ENCODE data around the gene RTKN.
A peak's percentile ranks its signal among the peaks of the same experiment; 100 is the strongest.
"Not testable (repeated sequence)": the region's sequence is repeated elsewhere in the genome, so short reads cannot be mapped to it uniquely, and the experiment has no call there.

The RTKN gene

DNA sequence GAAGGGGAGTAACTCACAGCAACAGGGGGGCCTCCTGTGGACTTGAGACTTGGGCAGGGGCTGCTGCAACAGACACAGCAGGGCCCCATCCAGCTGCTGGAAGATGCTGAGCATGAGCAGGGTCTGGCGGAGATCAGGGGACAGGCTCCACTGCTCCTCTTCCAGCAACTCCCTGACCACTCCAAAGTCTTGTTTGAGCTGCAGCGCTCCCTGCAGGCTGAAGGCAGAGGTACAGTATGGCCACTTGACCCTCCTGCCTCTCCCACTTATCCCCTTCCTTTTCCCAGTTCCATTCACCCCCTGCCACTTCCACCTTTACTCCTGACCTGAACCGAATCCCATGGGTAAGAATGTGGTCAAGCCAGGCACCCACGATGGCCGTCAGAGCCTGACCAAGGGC lies 33.2 kb upstream of the RTKN start:
- Histone ChIP-seq H3K4me1 (ENCODE audit: control insufficient read depth, insufficient read depth, low read length) (peaks cover 13% of the 10 kb centered on the region), H3K36me3 (ENCODE audit: control insufficient read depth, insufficient read depth, low read length) (peaks cover 15% of the 10 kb centered on the region), H3K4me3 (ENCODE audit: insufficient read depth, low read depth, low read length) (no peak overlapping the region), H3K27me3 (ENCODE audit: control insufficient read depth, insufficient read depth, low read length, poor library complexity, severe bottlenecking) (no peaks in the 10 kb centered on the region), H3K27ac (ENCODE audit: insufficient read depth, low read depth, low read length, poor library complexity, severe bottlenecking) (no peak overlapping the region), H3K9me3 (ENCODE audit: control insufficient read depth, low read length) (no peaks in the 10 kb centered on the region)
- WGBS, 2 experiments, result 88 to 90% methylated on average over 5 of the region's 5 CpGs

DNA sequence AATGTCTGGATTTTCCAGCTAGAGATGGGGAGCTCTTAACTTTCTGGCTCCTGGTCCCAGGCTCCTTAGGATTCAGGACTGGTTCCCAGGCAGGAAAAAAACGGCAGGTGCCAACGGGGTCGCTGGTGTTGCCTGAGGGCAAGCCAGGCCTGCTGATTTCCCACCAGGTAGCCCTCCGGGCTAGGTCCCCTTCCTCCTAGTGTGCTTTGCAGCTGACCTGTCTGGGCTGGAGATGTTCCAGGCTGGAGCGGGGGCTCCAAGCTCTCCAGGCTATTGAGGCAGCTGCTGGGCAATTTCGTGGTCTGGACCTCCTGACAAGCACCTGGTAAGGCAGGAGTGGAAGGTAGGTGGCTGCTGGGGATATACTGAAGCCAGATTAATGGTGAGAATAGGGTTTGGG lies 32.7 kb upstream of the RTKN start:
- Histone ChIP-seq H3K27me3 (ENCODE audit: control insufficient read depth, insufficient read depth, low read length, poor library complexity, severe bottlenecking) (no peaks in the 10 kb centered on the region), H3K36me3 (ENCODE audit: control insufficient read depth, insufficient read depth, low read length) (peaks cover 15% of the 10 kb centered on the region), H3K9me3 (ENCODE audit: control insufficient read depth, low read length) (no peaks in the 10 kb centered on the region), H3K27ac (ENCODE audit: insufficient read depth, low read depth, low read length, poor library complexity, severe bottlenecking) (no peak overlapping the region), H3K4me3 (ENCODE audit: insufficient read depth, low read depth, low read length) (no peak overlapping the region), H3K4me1 (ENCODE audit: control insufficient read depth, insufficient read depth, low read length) (peaks cover 13% of the 10 kb centered on the region)
- WGBS, 2 experiments, result 94 to 95% methylated on average over 6 of the region's 6 CpGs

DNA sequence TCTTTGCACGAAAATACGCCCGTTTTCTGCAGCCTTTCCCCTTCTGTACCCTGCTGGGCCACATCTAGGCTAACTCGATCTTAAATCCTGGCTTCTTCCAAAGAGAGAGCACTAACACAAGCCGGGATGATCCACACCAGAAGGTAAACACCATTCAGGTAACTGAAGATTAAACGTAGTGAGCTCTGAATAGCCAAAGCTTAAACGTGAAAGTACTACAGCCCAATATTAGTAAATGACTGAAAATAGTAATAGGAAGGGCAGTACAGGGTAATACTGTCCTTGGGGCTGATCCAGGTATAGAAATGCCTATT lies 31.2 kb upstream of the RTKN start:
- Histone ChIP-seq H3K27me3 (ENCODE audit: control insufficient read depth, insufficient read depth, low read length, poor library complexity, severe bottlenecking) (no peaks in the 10 kb centered on the region), H3K4me1 (ENCODE audit: control insufficient read depth, insufficient read depth, low read length) (peaks cover 13% of the 10 kb centered on the region), H3K4me3 (ENCODE audit: insufficient read depth, low read depth, low read length) (peak overlapping the region; percentile 94), H3K9me3 (ENCODE audit: control insufficient read depth, low read length) (no peaks in the 10 kb centered on the region), H3K36me3 (ENCODE audit: control insufficient read depth, insufficient read depth, low read length) (peaks cover 15% of the 10 kb centered on the region), H3K27ac (ENCODE audit: insufficient read depth, low read depth, low read length, poor library complexity, severe bottlenecking) (peak overlapping the region; percentile 74)
- WGBS, 2 experiments, result 45 to 46% methylated on average over 7 of the region's 7 CpGs

DNA sequence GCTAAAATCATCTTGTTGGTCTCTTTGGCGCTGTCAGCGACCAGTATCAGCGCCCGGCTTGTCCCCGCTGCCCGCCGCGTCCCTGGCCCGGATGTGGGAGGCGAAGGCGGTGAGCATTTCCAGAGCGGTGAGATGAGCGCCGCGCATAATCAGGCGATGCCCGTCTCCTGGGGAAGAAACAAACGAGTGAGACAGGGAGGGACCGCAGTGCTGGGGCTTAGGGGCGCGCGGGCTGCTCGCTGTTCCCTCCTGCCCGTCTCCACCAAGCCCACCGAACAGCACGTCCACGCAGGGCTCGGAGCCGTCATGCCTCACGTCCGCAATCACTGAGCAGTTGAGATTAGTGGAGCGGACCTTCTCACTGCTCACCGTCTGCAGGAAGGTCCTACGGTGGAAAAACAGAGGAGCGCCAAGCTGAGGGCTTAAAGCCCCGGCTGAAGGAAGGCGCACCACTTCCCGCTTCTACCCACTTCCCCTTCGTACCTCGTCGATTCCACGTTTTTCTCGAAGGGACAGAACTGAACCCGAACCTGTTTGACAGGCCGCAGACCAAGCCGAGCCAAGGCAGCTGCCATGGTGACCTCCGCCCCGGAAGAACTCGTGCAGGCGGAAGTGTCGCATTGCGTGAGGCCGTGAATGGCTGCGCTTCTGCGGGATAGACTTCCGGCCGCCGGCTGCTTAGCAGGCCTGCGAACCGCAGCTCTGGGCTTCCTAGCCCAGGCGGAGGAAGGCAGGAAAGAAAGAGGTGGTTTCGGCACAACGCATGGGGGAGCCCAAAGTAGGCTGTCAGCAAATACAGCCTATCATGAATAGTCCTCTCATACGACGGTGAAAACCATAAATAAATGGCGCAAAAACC lies 30.6 kb upstream of the RTKN start, which contains the start of gene MRPL53:
TSS of gene MRPL53 (minus strand) at position 595 of the 859 bp plus-strand sequence. CDS start at position 575, 20 bp downstream.
- 2 to 3% methylated on average over 66 of the region's 66 CpGs for WGBS, 2 experiments

DNA sequence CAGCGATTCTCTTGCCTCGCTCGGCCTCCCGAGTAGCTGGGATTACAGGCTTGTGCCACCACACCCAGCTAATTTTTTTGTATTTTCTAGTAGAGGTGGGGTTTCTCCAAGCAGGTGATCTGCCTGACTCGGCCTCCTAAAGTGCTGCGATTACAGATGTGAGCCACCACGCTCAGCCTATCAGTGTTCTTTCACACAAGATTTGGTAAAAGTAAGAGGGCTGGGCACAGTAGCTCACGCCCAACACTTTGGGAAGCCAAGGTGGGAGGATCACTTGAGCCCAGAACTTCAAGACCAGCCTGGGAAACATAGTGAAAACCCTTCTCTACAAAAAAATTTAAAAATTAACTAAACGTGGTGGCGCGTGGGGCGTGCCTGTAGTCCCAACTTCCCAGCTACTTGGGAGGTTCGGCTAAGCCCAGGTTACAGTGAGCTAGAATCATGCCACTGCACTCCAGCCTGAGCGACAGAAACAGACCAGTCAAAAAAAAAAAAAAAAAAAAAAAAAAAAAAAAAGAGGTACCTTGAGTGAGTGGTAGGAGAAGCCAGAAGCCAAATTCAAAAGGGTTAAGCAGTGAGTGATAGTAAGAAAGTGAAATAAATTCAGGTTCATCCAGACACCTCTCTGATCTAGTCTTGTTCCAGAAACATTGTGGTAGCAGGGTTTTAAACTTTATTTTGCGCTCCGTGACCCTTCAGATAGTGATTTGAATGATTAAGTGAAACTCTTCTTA lies 29.8 kb upstream of the RTKN start:
- peak overlapping the region; percentile 94 for H3K4me3 ChIP-seq (ENCODE audit: insufficient read depth, low read depth, low read length)
- peaks cover 13% of the 10 kb centered on the region for H3K4me1 ChIP-seq (ENCODE audit: control insufficient read depth, insufficient read depth, low read length)
- WGBS, 2 experiments, result 73 to 80% methylated on average over 16 of the region's 16 CpGs
- H3K27ac ChIP-seq (ENCODE audit: insufficient read depth, low read depth, low read length, poor library complexity, severe bottlenecking), result peak overlapping the region; percentile 79
- peaks cover 15% of the 10 kb centered on the region for H3K36me3 ChIP-seq (ENCODE audit: control insufficient read depth, insufficient read depth, low read length)
- no peaks in the 10 kb centered on the region for H3K9me3 ChIP-seq (ENCODE audit: control insufficient read depth, low read length)
- no peaks in the 10 kb centered on the region for H3K27me3 ChIP-seq (ENCODE audit: control insufficient read depth, insufficient read depth, low read length, poor library complexity, severe bottlenecking)

More for the DNA sequence above, 30.6 kb upstream of the RTKN start, which contains the start of gene MRPL53:
- Histone ChIP-seq H3K4me3 (ENCODE audit: insufficient read depth, low read depth, low read length) (peak within 1 kb of the TSS; percentile 94), H3K27ac (ENCODE audit: insufficient read depth, low read depth, low read length, poor library complexity, severe bottlenecking) (peak within 1 kb of the TSS; percentile 79), H3K9me3 (ENCODE audit: control insufficient read depth, low read length) (no peaks in the 10 kb centered on the region), H3K27me3 (ENCODE audit: control insufficient read depth, insufficient read depth, low read length, poor library complexity, severe bottlenecking) (no peaks in the 10 kb centered on the region), H3K4me1 (ENCODE audit: control insufficient read depth, insufficient read depth, low read length) (peaks cover 13% of the 10 kb centered on the region), H3K36me3 (ENCODE audit: control insufficient read depth, insufficient read depth, low read length) (peaks cover 15% of the 10 kb centered on the region)

DNA sequence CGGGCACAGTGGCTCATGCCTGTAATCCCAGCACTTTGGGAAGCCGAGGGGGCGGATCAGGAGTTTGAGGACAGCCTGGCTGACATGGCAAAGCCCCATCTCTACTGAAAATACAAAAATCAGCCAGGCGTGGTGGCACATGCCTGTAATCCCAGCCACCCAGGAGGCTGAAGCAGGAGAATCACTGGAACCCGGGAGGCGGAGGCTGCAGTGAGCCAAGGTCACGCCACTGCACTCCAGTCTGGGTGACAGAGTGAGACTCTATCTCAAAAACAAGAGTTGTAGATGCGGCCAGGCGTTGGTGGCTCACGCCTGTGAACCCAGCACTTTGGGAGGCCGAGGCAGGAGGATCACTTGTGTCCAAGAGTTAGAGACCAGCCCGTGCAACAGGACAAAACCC lies 29.0 kb upstream of the RTKN start:
- not testable (repeated sequence) for H3K9me3 ChIP-seq (ENCODE audit: control insufficient read depth, low read length); H3K27ac ChIP-seq (ENCODE audit: insufficient read depth, low read depth, low read length, poor library complexity, severe bottlenecking); H3K27me3 ChIP-seq (ENCODE audit: control insufficient read depth, insufficient read depth, low read length, poor library complexity, severe bottlenecking); H3K4me3 ChIP-seq (ENCODE audit: insufficient read depth, low read depth, low read length)
- 93 to 94% methylated on average over 11 to 12 of the region's 12 CpGs for WGBS, 2 experiments
- peaks cover 13% of the 10 kb centered on the region for H3K4me1 ChIP-seq (ENCODE audit: control insufficient read depth, insufficient read depth, low read length)
- peaks cover 15% of the 10 kb centered on the region for H3K36me3 ChIP-seq (ENCODE audit: control insufficient read depth, insufficient read depth, low read length)

DNA sequence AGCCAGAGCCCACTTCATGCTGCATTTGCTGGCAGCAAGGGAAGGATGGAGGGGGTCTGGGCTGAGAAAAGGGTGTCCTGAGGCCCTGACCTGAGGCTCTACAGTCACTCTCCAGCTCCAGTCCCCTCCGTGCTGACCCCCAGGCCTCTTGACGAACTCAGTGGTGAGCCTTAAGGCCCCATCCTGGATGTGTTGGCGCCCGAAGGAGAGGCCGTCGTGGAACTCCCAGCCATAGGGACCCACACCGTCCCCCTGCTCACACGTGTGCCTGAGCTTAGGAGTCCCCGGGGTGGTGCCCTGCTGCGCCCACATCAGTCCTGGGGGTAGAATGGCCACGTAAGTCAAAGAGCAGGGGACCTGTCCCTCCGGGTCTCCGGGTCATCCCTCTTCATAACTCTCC lies 22.7 kb upstream of the RTKN start:
- Histone ChIP-seq H3K36me3 (ENCODE audit: control insufficient read depth, insufficient read depth, low read length) (peaks cover 8% of the 10 kb centered on the region), H3K27me3 (ENCODE audit: control insufficient read depth, insufficient read depth, low read length, poor library complexity, severe bottlenecking) (no peaks in the 10 kb centered on the region), H3K9me3 (ENCODE audit: control insufficient read depth, low read length) (no peaks in the 10 kb centered on the region), H3K4me1 (ENCODE audit: control insufficient read depth, insufficient read depth, low read length) (peaks cover 5% of the 10 kb centered on the region), H3K27ac (ENCODE audit: insufficient read depth, low read depth, low read length, poor library complexity, severe bottlenecking) (no peak overlapping the region), H3K4me3 (ENCODE audit: insufficient read depth, low read depth, low read length) (peak overlapping the region; percentile 81)
- 15% methylated on average over 13 of the region's 13 CpGs for WGBS, 2 experiments

DNA sequence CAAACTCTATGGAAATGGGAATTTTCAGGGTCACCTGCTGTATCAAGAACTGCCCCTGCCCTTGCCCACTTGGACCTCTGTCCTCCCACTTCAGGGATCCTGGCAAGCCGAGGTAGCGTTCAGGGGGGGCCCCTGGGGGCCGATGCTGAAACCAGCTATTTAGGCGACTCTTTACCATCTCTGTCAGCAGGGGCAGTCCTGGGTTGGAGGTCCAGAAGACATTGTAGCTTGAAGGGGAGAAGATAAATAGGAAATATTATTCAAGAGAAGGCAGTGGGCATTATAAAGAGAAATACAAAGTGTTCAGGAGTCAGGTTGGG lies 21.0 kb upstream of the RTKN start:
- no peak overlapping the region for H3K4me3 ChIP-seq (ENCODE audit: insufficient read depth, low read depth, low read length)
- H3K27me3 ChIP-seq (ENCODE audit: control insufficient read depth, insufficient read depth, low read length, poor library complexity, severe bottlenecking), result no peaks in the 10 kb centered on the region
- peaks cover 8% of the 10 kb centered on the region for H3K36me3 ChIP-seq (ENCODE audit: control insufficient read depth, insufficient read depth, low read length)
- H3K9me3 ChIP-seq (ENCODE audit: control insufficient read depth, low read length), result no peaks in the 10 kb centered on the region
- H3K4me1 ChIP-seq (ENCODE audit: control insufficient read depth, insufficient read depth, low read length), result peaks cover 5% of the 10 kb centered on the region
- H3K27ac ChIP-seq (ENCODE audit: insufficient read depth, low read depth, low read length, poor library complexity, severe bottlenecking), result no peak overlapping the region
- WGBS, 2 experiments, result 92 to 97% methylated on average over 4 of the region's 4 CpGs

DNA sequence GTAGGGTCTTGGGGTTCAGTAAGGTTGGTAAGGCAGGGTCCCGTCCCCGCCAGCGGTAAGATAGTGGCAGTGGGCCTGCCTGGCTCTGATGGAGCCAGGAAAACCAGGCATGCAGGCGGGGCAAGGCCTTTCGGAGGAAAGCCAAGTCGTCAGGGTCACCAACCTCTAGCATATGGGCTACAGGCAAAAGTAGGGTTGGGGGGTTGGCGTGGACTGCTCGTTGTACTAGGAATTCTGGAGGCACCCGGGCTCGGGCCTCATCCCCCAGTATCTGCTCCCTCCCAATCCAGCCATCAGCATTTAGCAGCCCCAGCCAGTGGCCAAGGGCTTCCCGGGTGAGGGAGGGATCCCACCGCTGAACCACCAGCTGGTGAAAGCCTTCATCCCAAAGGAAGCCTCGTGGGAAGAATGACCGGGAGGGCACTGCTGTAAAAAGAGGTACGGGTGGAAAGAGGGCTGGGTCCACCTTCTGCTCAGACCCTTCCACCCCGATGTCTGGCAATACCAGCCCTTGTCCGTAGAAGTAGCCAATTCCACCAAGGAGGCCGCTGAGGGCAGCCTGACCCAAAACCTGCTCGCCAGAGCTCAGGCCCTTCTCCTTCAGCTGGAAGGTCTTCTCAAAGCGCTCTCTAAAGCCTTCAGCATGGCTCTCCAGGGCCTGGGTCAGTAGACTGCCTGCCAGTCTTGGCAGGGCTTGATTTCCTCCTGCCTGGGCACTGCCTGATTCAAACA lies 20.5 kb upstream of the RTKN start:
- H3K27me3 ChIP-seq (ENCODE audit: control insufficient read depth, insufficient read depth, low read length, poor library complexity, severe bottlenecking), result no peaks in the 10 kb centered on the region
- no peak overlapping the region for H3K4me3 ChIP-seq (ENCODE audit: insufficient read depth, low read depth, low read length)
- no peaks in the 10 kb centered on the region for H3K9me3 ChIP-seq (ENCODE audit: control insufficient read depth, low read length)
- 96% methylated on average over 20 of the region's 20 CpGs for WGBS, 2 experiments
- H3K36me3 ChIP-seq (ENCODE audit: control insufficient read depth, insufficient read depth, low read length), result peaks cover 8% of the 10 kb centered on the region
- H3K4me1 ChIP-seq (ENCODE audit: control insufficient read depth, insufficient read depth, low read length), result peaks cover 5% of the 10 kb centered on the region
- H3K27ac ChIP-seq (ENCODE audit: insufficient read depth, low read depth, low read length, poor library complexity, severe bottlenecking), result no peak overlapping the region
